K562 (cell line): ENCODE measurements around the gene AMBP.

Experiments used
- CBX3 ChIP-seq, 2 experiments: IDR thresholded peaks; 1 replicate in 1 of 2; 2 replicates in 1 of 2; pipeline ENCODE4 v1.6.1; 2012; ENCODE audit warnings: inconsistent platforms in 2 of 2, low read length in 2 of 2, borderline replicate concordance in 1 of 2, control low read depth in 1 of 2
- CHD4 ChIP-seq: fragments of 200-600 bp; sonication (generic); IDR thresholded peaks from 3 replicates; pipeline ENCODE4 v1.6.1; 2012; ENCODE audit warnings: low read depth, mild to moderate bottlenecking, mixed read lengths, low read length, inconsistent platforms; ENCODE audit not compliant: insufficient read depth, insufficient replicate concordance, poor library complexity, severe bottlenecking
- COPS2 ChIP-seq: fragments of 450-650 bp; conservative IDR thresholded peaks from 2 replicates; pipeline ENCODE4 v1.6.1; 2016; ENCODE audit warnings: mild to moderate bottlenecking, moderate library complexity
- EP300 ChIP-seq: IDR thresholded peaks from 2 replicates; pipeline ENCODE4 v1.6.1; 2012; ENCODE audit warnings: low read length, improper control_type of control experiment
- FOXA1 ChIP-seq: fragments of 450-650 bp; IDR thresholded peaks from 2 replicates; pipeline ENCODE4 v1.6.1; 2016; ENCODE audit warnings: mild to moderate bottlenecking, borderline replicate concordance
- KAT8 ChIP-seq: fragments of 450-650 bp; IDR thresholded peaks from 2 replicates; pipeline ENCODE4 v1.6.1; 2016; ENCODE audit warnings: low read depth, mild to moderate bottlenecking
- NR3C1 ChIP-seq: sonication (generic); formaldehyde crosslinking; IDR thresholded peaks from 2 replicates; pipeline ENCODE4 v1.8.1; 2022; ENCODE audit warnings: missing genetic modification reagents
- ZBTB9 ChIP-seq: fragments of 450-650 bp; formaldehyde crosslinking; IDR thresholded peaks from 2 replicates; pipeline ENCODE4 v1.4.0; 2020; ENCODE audit warnings: mild to moderate bottlenecking, moderate library complexity
- ZNF232 ChIP-seq: sonication (generic); formaldehyde crosslinking; IDR thresholded peaks from 2 replicates; pipeline ENCODE4 v1.8.0; 2022; ENCODE audit warnings: mild to moderate bottlenecking, missing genetic modification reagents
- TF ChIP-seq, protein P1 (sequence below): fragments of 450-650 bp; IDR thresholded peaks from 2 replicates; pipeline ENCODE4 v1.6.1; 2016

- TF ChIP-seq ZNF232 (CRISPR knock-in tag) (no peak), ZBTB9 (CRISPR knock-in tag) (no peak), CHD4 (no peak), NR3C1 (CRISPR knock-in tag) (no peak), KAT8 (no peak), EP300 (no peak), COPS2 (no peak), FOXA1 (no peak), CBX3 (IDR thresholded peaks at IDR 0.05; ENCODE audit: borderline replicate concordance in 1 of 2, low read length in 2 of 2) (peak in 1 of 2 experiments; percentile 78; a peak in 2 of 3 replicates)
- TF ChIP-seq, protein P1, sequence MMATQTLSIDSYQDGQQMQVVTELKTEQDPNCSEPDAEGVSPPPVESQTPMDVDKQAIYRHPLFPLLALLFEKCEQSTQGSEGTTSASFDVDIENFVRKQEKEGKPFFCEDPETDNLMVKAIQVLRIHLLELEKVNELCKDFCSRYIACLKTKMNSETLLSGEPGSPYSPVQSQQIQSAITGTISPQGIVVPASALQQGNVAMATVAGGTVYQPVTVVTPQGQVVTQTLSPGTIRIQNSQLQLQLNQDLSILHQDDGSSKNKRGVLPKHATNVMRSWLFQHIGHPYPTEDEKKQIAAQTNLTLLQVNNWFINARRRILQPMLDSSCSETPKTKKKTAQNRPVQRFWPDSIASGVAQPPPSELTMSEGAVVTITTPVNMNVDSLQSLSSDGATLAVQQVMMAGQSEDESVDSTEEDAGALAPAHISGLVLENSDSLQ, result no peak
Observed at GRCh38 chr9:114102484-114102883, 24.4 kb upstream of the AMBP start.
